Measurements from ENCODE around the gene A2ML1.

DNA sequence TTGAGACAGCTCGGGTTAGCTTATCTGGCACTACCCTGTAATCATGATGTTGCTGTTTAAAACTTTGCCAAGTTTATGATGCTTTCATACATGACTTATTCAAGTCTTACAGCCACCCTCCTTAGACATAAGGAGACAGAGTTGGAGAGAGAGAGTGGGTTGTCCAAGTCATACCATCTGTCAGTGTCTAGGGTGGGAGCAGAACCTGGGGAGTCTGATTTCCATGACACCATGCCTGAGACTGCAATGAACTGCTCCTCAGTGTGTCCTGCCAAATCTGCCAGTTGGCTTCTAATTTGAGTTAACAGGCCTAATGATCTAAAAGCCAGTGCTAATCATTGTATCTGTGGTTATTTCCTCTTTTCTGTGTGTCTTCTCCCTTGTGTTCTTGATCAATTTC is 48.2 kb downstream of the A2ML1 start:
- TF ChIP-seq, protein P1, sequence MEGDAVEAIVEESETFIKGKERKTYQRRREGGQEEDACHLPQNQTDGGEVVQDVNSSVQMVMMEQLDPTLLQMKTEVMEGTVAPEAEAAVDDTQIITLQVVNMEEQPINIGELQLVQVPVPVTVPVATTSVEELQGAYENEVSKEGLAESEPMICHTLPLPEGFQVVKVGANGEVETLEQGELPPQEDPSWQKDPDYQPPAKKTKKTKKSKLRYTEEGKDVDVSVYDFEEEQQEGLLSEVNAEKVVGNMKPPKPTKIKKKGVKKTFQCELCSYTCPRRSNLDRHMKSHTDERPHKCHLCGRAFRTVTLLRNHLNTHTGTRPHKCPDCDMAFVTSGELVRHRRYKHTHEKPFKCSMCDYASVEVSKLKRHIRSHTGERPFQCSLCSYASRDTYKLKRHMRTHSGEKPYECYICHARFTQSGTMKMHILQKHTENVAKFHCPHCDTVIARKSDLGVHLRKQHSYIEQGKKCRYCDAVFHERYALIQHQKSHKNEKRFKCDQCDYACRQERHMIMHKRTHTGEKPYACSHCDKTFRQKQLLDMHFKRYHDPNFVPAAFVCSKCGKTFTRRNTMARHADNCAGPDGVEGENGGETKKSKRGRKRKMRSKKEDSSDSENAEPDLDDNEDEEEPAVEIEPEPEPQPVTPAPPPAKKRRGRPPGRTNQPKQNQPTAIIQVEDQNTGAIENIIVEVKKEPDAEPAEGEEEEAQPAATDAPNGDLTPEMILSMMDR (conservative IDR thresholded peaks at IDR 0.05; ENCODE audit: low read depth, low read length): no peak
- TF ChIP-seq EZH2 (IDR thresholded peaks at IDR 0.05; ENCODE audit: borderline replicate concordance, low read depth, low read length, poor library complexity, severe bottlenecking): no peak
